HG03135 (cell line): Measurements from ENCODE around the gene RASGRF1.

Experiments used
- ATAC-seq: cut with Tn5 transposase; IDR thresholded peaks from one replicate; pipeline ENCODE4 v1.9.1; 2021; ENCODE audit warnings: mild to moderate bottlenecking, moderate library complexity; ENCODE audit not compliant: unreplicated experiment

RASGRF1 gene

DNA sequence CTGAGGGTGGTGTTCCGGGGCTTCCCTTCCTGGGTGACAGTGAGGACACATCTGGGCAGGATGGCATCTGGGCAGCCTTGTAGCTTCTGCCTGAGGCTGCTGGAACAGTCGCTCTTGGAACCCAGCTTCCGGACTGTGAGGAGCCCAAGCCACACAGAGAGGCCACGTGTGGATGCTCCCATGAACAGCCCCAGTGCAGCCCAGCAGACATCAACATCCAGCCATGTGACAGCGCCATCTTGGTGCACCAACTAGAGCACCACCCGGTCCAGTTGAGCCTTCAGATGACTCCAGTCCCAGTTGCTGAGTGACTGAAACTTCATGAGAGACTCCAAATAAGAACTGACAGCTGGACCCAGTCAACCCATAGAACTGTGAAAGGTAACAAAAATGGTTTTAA is 130.3 kb downstream of the RASGRF1 start:
- ATAC-seq = no peak

DNA sequence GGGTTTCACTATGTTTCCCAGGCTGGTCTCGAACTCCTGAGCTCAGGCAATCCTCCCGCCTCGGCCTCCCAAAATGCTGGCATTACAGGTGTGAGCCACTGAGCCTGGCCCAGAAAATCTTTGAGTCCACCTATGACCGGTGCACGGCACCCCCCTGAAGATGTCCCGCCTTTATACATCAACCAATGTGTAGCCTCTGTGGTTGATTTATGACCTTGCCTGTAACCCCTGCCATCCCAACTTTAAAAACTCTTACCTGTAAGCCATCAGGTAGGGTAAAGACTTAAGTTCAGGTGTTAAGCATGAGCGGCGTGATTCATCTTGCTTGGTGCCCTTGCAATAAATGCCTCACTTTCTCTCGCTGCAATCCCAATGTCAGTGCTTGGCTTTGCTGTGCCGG is 131.2 kb downstream of the RASGRF1 start:
- no peak for ATAC-seq

DNA sequence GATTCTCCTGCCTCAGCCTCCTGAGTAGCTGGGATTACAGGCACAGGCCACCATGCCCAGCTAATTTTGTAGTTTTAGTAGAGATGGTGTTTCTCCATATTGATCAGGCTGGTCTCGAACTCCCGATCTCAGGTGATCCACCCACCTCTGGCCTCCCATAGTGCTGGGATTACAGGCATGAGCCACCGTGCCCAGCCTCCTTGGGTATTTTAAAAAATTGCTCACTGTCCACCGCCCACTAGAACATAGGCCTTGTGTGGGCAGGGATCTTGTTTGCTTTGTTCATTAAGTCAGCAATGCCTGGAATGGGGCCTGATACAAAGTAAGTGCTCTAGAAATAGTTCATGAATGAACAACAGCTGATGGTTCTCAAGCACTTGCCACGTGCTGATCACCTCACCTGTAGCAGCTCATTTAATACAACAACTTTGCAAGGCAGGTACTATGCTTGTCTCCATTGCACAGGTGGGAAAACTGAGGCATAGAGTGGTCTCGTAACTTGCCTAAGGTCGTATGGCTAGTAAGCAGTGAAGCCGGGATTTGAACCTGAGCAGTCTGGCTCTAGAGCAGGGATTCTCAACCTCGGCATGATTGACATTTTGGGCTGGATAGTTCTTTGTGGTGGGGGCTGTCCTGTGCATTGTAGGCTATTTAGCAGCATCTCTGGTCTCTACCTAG is 133.0 kb downstream of the RASGRF1 start:
- ATAC-seq = no peak

DNA sequence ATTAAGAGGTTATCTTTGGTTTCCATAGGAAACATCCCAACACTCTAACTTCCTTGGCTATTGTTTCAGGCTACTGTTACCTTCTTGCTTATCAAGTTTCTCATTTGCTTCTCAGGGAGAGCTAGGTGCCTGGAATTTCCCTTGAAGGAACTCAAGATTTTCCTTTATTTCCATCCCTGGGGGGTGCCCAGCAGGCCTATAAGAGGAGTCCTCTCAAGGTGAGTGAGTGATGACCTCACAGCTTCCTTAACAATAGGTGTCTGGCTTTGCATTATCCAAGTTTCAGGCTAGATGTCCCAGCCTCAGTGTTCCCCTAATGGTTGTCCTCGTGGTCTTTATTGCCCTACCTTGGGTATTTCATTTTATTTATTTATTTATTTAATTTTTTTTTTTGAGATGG is 133.6 kb downstream of the RASGRF1 start:
- no peak for ATAC-seq

DNA sequence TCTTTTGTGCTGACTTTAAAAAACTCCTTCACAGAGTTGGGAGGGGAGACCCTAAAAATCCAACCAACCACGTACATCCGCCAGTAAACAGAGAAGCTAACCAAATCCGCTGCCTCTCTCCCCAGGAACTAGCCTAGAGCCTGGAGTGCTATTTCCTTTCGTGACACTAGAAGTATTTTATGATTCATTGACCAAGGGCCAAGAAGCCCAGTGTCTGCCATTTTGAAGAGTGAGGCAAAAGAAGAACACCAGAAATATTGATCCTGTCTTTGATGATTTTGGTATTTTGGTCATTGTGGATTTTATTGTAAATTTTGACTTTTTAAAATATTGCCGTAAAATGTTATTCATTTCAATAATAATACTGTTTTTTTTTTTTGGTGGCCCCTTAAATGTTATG is 135.2 kb downstream of the RASGRF1 start:
- ATAC-seq = no peak

DNA sequence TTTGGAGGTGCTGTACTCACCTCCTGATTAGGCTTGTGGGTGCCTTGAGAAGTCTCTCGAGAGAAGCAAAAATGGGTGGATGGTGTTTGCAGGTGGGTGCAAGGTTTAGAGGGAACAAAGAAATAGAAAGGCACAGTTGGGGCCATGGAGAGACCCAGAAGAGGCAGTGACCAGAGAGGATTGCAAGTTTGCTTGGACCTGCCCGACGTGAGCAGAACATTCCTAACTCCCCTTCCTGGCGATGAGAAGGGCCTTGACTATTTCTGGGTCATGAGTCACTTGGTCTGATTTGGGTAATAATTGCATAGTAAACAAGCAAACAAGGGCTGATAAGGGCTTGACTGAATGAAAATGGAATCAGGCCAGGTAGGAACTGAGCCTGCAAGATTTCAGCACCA is 138.7 kb downstream of the RASGRF1 start:
- no peak for ATAC-seq

DNA sequence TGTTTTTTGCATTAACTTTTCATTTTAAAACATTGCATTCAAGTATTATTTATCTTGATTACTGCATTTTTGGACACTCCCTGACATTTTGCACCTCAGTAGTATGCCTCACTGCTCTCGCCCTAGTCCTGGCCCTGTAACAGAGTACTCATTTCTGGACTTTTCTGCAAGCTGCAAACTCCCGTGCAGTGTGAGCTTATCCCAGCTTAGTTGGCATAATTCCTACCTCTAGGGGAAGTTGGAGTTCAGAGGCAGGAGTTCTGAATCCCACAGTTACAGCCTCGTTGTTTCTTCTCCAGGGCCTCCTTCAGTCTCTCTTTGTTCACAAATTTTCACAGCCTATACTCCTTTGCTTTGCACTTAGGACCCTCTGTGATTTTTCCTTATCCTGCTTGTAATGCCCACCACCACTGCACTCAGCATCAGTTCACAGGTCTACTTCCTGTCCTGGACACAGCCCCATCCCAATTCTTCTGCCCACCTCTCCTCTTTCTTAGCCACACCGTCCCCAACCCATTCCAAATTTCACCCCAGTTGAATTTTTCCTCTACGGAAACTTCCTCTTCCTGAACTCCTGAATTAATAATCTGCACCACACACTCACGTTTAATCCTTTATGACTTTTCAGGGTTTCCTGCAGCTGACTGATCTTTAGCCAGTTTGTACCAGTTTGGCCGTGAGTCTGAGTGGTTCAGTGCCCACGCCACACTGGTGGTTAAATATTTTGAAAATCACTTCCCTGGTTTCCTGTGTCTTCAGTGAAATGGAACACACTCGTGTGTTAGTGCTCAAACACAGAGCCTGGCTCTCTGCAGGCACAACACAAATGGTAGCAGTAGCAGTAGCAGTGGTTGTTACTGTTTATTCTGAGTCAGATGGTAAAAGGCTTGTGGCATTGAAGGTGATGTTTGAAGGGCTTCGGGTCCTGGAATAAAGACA is 139.4 kb downstream of the RASGRF1 start:
- no peak for ATAC-seq

DNA sequence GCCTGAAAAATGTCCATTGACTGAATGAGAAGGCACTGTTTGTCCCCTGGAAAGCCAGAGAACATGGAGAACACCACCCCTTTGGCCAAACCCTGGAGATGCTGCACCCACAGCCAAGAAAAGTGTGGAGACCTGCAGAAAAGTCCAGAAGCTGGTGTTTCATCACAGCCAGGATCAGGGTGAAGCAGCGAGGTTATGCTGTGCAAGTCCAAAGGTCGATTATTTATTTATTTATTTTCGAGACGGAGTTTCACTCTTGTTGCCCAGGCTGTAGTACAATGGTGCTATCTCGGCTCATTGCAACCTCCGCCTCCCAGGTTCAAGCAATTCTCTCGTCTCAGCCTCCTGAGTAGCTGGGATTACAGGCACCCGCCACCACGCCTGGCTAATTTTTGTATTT is 140.2 kb downstream of the RASGRF1 start:
- no peak for ATAC-seq

DNA sequence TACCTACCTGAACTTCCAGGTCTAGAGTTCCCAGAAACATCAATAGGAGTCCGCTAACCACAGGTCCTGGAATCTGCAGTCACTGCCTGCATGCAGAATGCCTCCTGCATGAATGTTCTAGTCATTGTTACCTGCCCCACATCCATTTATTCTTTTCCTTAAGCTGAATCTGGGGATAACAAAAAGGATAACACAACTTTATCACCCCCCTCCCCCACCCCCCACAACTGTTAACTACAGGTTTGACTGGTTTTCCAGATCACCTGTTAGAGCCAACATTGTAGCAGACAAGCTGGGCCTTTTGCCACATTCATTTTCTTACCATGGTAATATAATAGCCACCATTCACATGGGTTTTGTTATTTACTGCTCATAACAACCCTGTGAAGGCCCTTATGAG is 141.1 kb downstream of the RASGRF1 start:
- no peak for ATAC-seq

DNA sequence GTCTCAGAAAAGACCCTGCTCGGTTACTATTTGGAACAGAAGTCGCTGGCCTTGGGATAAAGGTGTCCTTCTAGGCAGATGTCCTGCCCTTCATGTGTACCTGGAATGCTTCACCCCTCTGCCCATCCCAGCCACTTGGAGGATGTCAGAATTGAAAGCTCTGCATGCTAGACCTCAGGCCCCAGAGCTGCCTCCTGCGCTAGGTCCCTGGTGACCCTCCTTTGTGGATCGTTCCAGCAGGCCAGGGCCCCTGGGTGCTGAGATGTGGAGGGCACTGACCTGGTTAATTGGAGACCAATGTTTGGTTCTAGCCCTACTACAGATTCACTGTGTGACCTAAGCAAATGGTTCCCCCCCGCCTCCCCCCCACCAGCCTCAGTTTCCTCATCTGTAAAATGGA is 143.1 kb downstream of the RASGRF1 start:
- ATAC-seq = no peak

DNA sequence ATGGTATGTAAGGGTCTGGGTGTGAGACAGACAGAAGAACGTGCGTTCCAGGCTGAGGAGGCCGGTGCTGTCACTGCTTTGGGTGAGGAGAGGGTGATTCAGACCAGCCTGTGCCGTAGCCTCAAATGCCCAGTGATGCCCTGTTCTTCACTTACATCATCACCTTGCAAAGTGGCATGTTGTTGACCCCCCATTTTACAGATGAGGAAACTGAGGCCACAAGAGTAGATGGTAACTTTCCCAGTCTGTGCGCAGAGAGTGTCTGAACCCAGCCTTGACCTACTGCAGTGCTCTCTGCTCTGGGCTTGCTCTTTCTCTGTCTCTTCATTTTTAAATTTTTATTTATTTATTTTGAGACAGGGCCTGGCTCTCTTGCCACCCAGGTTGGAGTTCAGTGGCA is 144.1 kb downstream of the RASGRF1 start:
- no peak for ATAC-seq

DNA sequence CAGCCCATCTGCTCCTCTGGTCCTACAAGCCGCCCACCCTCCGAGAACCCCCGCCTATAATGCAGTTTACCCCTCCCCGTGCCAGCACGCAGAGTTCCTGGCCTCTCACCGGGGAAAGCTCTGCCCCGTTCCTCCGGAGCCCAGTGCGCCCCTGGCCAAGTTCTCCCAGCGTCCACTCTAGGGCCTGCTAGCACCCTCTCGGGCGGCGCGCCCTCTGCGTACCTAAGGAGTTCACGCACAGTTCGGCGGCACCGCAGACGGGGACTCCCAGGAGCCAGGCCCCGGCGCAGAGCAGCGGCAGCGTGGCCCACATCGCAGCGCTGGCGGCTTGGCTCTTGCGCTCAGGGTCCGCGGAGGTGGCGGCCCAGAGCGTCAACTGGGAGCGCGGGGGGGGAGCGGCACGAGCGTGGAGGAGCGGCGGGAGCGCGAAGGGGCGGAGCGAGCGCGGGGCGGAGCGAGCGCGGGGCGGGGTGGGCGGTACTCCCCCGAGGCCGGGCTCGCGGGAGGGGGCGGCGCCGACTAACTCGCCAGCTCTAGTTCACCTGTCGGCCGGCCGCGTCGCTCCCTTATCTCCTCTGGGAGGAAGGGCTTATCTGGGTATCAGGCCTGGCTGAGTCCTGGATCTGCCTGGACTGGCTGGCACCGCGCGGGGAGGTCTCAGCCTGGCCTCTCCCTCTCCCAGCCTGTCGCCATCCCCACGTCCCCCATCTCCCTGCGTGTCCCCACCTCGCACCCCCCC is 145.7 kb downstream of the RASGRF1 start, which contains the start of gene CTSH:
Gene CTSH (minus strand): TSS at position 378 of the 739 bp plus-strand sequence. CDS start 65 bp downstream, at position 313.
- ATAC-seq = peak; percentile 70

DNA sequence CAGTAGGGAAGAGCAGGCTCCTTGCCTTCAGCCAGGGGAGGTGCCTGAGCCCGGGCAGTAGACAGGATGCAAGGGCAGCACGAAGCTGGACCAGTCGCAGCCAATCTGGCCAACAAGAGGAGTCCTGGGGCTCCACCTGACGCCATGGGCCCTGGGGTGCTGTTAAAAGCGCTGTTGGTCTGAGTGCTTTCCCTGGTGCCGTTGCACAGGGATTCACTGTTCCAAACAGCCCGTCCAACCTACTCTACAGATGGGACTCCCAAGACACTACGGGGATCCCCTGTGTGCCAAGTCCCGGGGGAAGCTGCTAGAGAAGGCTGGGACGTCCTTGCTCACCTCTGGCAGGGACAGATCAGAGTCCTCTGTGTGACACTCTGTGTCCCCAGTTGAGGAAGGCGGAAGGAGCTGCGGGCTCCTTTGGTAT is 146.4 kb downstream of the RASGRF1 start:
- ATAC-seq = peak; percentile 20

DNA sequence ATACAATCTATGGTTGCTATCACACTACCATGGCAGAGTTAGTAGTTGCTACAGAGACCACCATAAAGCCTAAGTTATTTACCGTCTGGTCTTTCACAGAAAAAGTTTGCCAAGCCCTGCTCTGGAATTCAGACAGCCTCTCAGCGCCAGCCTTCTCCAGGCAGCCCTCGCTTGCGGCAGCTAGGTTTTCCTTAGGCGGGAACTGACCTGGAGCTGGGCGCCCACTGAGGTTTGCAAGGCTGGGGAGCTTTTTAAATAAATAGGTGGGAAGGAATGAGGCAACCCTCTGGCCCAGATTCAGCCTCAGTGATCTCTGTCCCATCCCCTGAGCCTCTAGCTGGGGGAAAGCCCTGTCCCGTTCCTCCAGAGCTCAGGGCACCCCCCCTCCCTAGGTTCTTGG is 146.9 kb downstream of the RASGRF1 start:
- no peak for ATAC-seq

DNA sequence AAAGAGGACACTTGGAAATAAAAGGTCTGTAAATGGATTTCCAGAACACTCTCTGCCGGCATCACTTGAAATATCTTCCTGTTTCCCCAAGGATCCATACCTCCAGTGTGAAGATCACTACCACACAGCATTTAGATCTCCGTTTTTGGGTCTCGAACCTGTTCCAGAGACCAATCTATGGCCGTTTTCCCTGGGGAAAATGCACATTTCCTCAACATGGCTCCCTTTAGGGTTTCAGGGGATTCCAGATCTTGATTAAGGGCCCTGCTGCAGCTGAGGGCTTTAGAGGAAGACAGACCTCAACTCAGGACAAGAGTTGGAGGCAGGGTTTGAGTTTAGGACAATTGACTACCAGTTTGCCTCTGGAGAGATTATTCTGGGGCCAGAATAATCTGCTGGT is 147.8 kb downstream of the RASGRF1 start:
- no peak for ATAC-seq

DNA sequence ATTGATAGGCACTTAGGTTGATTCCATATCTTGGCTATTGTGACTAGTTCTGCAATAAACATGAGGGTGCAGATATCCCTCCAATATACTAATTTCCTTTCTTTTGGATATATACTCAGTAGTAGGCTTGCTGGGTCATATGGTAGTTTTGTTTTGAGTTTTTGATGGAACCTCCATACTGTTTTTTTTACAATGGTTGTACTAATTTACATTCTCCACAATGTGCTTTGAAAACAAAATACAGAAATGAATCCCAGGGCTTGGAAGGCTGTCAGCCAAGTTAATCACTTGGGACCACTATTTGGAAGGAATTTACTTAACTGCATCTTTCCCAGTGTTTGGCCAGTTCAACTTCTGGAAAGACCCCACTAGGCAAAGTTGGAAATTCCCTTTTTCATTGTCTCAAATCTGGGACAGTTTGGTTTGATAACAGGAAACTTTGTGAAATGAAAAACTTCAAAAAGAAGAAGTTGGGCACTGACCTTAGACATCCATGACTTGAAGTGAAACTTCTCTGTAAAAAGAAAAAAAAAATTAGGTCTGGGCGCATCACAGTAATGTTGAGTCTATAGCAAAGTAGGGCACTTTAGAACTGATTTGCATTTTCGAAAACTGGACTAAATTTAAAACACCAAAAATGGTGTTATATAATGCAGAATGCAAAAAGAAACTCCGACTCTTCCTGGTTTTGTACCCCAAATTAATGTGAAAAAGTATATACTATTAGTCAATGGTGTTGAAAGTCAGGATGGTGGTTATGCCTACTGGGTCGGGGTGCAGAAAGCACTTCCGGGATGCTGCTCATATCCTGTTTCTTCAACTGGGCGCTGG is 151.7 kb downstream of the RASGRF1 start:
- peak; percentile 55 for ATAC-seq

DNA sequence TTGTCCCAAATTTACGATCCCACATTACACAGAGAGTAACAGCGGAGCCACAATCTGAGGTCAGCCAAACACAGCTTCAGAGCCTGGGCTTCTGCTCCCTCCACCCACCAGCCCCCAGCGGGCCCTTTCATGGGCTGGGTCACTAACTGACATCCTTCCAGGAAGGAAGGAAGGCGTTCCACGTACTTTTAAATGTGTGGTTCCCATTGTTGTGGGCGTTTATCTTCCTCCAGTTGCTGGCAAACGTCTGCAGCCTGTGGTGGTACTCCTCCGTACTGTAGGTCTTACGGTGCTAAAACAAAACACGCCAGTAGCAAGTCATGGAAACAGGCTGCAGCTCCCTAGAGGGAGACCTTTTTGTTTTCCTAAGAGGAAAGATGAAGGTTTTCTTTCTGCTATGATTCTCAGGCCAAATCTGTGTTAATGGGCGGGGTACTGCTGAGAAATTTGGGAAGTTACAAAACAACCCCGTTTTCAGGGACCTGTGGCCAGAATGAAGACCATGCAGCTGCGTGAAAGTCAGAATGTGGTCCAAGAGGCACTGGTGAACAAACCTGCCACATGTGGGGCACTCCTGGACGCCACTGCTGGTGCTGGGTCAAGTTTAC is 153.3 kb downstream of the RASGRF1 start:
- no peak for ATAC-seq

DNA sequence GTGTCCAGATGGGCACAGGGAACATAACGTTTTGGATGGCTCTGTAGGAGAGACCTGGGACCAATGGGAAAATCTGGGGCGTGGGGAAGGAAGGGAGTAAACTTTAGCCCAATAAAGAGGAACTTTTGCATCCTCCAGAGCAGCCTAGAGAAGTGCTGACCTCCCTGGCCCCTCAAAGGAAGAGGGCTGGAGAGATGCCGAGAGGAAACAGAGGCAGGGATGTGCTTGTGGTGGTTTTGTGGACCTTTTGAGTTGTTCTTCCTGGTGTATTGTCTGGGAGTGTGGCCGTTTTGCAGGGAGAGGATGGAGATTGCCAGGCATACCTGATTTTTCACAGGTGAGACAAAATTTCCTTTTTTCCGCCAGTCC is 155.9 kb downstream of the RASGRF1 start:
- no peak for ATAC-seq

DNA sequence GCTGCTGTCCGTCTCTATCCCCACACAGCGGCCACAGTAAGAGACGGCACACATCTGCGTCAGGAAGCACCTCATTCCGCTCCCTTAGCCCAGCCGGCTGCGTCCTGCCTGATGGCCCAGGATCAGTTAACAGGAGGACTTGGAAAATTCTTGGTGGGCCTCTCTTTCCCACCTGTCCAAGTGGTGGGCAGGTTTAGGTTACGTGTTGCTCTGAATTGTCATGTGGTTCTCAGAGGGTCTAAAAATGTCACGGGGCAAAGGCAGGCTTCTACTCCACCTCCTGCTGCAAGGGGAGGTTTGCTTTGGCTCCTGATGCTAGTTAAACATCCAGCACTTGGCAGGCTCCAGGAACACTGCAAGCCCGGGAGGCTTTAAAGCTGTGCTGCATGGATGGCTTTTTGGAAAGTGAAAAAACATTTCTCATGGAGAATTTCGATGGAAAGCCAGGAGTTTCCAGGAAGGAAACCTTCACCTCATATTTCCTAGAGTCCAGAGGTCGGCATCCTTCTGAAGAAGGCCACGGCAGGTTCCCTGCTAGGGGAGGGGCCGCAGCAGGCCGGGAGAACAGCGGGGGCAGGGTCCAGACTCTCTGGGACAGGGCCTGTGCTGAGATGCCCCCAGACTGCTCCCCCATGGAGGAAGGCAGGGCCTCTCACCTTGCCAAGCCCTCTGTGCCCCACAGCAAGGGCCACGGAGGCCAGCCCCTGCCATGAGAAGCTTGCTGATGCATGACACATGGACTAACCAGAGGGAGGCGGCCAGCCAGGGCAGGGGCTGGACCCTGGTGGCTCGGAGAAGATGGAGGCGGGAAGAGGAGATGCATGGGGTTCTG is 156.5 kb downstream of the RASGRF1 start:
- no peak for ATAC-seq
